ENCODE data around the gene AEBP1. TPM values are rescaled to one million over a fixed set of nuclear protein-coding genes. Genes with fewer than 3 reads are reported as not detected.

Gene AEBP1
- total RNA-seq, 2 experiments from 2014 or later = 13.0 to 15.7 TPM

DNA sequence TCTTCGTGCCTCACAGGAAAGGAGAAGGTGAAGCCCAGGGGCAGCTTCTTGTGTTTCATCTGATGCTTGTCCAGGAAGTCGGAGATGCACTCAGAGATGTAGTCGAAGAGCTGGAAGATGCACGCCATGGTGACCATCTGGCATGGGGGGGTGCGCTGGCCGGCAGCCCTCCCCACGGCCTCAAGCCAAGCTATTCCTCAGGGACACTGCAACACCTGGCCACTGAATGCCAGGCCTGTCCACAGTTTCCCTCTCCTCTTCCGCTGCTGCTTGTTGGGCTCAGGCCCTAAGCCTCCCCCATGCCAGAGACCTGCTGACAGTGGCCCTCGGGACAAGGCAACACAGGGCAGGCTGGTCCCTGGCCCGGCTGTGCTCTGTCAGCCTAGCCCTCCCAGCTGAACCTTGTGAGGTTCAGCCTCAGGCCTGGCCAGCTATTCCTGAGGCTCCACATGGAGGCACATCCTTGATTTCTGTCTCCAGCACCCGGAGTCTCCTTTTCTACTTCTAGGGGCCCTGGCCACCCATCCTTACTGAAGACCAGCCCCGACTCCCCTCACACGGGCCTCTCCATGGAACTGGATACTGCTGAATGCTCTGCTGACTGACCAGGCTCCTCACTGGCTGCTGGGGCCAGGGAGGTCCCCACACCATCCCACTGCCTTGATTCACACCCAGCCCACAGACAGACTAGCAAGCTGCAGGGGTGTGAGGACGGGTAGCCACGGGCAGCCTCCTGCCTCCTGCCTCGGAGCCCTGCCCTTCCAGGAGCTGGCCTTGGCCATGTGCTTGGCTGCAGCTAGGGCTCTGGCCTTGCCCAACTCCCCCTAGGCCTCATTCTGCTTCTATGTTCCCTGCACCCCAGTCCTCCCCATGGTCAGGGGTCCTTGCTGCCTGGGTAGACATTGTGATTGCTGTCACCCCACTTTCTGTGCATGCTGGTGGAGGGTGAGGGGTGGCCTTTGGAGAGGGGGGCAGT, 47.1 kb downstream of the AEBP1 start:
- Mint-ChIP-seq H3K4me1 (ENCODE audit: low read depth) (peaks cover 2% of the 10 kb centered on the region), H3K27ac (no peak overlapping the region), H3K4me3 (no peak overlapping the region), H3K36me3 (ENCODE audit: low read depth) (no peaks in the 10 kb centered on the region), H3K9me3 (ENCODE audit: insufficient read depth) (no peaks in the 10 kb centered on the region), H3K27me3 (ENCODE audit: low read depth) (peaks cover 9% of the 10 kb centered on the region)
- DNase-seq (no peak), ATAC-seq (no peak)
- POLR2A ChIA-PET = no interaction called here
- CTCF ChIA-PET = no interaction called here

- no peak for ATAC-seq
- ChIA-PET POLR2A (no interaction called here), CTCF (no interaction called here)
- H3K4me1 Mint-ChIP-seq (ENCODE audit: low read depth) = no peaks in the 10 kb centered on the region
- DNase-seq = no peak
- peaks cover 5% of the 10 kb centered on the region for H3K27me3 Mint-ChIP-seq (ENCODE audit: low read depth)
- no peak overlapping the region for H3K27ac Mint-ChIP-seq
- no peaks in the 10 kb centered on the region for H3K9me3 Mint-ChIP-seq (ENCODE audit: insufficient read depth)
- no peak overlapping the region for H3K4me3 Mint-ChIP-seq
- no peaks in the 10 kb centered on the region for H3K36me3 Mint-ChIP-seq (ENCODE audit: low read depth)
Observed at GRCh38 chr7:44151956-44152355, 47.8 kb downstream of the AEBP1 start.

DNA sequence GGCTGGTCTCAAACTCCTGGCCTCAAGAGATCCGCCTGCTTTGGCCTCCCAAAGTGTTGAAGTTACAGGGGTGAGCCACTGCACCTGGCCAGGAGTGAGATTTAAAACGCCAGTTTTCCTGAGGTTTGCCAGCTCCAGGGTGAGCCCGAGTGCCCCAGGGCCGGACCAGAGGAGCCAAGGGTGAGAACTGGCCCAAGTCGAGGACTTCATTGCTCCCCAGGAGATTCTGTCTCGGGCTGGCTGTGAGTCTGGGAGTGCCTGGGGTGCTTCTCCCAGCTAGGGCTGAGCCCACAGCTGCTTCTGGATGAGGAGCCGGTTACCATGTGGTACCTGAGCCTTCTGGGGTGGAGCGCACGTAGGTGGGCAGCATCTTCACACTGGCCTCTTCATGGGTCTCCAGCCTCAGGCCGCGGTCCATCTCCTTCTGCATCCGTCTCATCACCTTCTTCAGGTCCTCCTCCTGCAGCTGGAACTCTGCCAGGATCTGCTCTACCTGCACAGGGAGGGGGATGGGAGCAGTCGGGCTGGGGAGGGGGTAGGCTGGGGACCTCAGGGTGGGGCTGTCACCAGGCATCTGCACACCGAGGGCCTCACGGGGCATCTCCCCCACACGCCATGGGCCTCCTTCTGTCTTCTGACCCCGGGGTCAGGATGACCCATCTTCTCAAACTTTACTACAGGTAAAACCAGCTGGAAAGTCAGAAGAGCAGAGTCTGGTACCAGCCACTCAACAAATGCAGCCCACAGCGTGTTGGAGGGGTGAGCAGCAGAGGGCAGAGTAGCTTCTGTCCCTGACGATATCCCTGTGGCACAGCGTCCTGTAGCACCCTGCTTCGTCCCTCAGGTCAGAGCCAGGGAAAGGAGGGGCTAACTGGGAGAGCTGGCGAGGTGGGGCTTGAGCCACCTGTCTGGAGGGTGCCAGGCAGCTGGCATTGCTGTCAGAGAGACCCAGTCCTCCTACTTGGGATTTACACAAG, 49.1 kb downstream of the AEBP1 start:
- DNase-seq = no peak
- Mint-ChIP-seq H3K4me3 (no peak overlapping the region), H3K36me3 (ENCODE audit: low read depth) (no peaks in the 10 kb centered on the region), H3K27ac (no peak overlapping the region), H3K27me3 (ENCODE audit: low read depth) (peaks cover 2% of the 10 kb centered on the region), H3K9me3 (ENCODE audit: insufficient read depth) (no peaks in the 10 kb centered on the region), H3K4me1 (ENCODE audit: low read depth) (no peaks in the 10 kb centered on the region)
- no peak for ATAC-seq
- POLR2A ChIA-PET = no interaction called here
- CTCF ChIA-PET = no interaction called here

DNA sequence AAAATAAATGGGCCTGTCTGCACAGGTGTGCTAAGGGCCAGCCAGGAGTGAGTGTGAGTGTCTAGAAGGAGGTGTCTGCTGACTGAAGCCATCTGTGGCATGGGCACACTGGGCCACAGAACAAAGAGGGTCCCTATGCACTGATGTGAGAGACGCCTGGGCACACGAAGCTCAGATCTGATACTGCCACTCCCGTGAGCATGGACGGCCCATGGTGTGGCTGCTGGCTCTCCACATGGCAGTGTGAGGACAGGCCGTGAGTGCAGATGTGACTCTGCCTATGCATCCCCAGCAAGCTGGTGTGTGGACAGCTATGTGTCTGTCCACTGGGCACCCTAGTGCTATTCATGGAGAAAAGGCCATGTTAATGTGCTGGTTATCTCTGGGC, 49.8 kb downstream of the AEBP1 start:
- DNase-seq (no peak), ATAC-seq (no peak)
- ChIA-PET POLR2A (interaction anchor here (0.6 kb wide), 1 partner anchor 32 kb away, joined by 3 read pairs; no protein-coding TSS in a partner anchor), CTCF (interaction anchor here (0.7 kb wide), 1 partner anchor 45 kb away, joined by 3 read pairs; no protein-coding TSS in a partner anchor)
- Mint-ChIP-seq H3K4me1 (ENCODE audit: low read depth) (no peaks in the 10 kb centered on the region), H3K27me3 (ENCODE audit: low read depth) (peaks cover 2% of the 10 kb centered on the region), H3K36me3 (ENCODE audit: low read depth) (no peaks in the 10 kb centered on the region), H3K27ac (no peak overlapping the region), H3K4me3 (no peak overlapping the region), H3K9me3 (ENCODE audit: insufficient read depth) (no peaks in the 10 kb centered on the region)

DNA sequence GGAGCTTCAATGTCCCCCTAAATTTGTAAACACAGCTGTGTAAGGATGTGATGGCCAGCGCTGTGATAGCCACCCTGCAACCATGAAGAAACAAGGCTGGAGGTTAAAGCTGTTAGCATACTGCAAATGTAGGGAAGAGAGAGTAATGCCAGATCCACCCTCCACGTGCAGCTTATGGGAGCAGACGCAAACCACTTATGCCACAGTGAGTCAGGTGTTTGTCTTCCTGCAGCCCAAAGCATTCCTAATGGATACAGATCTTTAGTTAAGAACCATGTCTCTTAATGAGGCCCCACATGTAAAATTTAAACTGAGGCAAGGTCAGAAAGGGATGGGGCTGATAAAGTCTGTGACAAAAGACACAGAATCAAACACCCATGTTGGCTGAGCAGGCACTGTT, 50.6 kb downstream of the AEBP1 start:
- POLR2A ChIA-PET = interaction anchor here (0.6 kb wide), 1 partner anchor 32 kb away, joined by 3 read pairs; no protein-coding TSS in a partner anchor
- Mint-ChIP-seq H3K4me3 (no peak overlapping the region), H3K27me3 (ENCODE audit: low read depth) (peaks cover 2% of the 10 kb centered on the region), H3K9me3 (ENCODE audit: insufficient read depth) (no peaks in the 10 kb centered on the region), H3K36me3 (ENCODE audit: low read depth) (no peaks in the 10 kb centered on the region), H3K27ac (no peak overlapping the region), H3K4me1 (ENCODE audit: low read depth) (no peaks in the 10 kb centered on the region)
- DNase-seq (no peak), ATAC-seq (no peak)
- CTCF ChIA-PET = no interaction called here

DNA sequence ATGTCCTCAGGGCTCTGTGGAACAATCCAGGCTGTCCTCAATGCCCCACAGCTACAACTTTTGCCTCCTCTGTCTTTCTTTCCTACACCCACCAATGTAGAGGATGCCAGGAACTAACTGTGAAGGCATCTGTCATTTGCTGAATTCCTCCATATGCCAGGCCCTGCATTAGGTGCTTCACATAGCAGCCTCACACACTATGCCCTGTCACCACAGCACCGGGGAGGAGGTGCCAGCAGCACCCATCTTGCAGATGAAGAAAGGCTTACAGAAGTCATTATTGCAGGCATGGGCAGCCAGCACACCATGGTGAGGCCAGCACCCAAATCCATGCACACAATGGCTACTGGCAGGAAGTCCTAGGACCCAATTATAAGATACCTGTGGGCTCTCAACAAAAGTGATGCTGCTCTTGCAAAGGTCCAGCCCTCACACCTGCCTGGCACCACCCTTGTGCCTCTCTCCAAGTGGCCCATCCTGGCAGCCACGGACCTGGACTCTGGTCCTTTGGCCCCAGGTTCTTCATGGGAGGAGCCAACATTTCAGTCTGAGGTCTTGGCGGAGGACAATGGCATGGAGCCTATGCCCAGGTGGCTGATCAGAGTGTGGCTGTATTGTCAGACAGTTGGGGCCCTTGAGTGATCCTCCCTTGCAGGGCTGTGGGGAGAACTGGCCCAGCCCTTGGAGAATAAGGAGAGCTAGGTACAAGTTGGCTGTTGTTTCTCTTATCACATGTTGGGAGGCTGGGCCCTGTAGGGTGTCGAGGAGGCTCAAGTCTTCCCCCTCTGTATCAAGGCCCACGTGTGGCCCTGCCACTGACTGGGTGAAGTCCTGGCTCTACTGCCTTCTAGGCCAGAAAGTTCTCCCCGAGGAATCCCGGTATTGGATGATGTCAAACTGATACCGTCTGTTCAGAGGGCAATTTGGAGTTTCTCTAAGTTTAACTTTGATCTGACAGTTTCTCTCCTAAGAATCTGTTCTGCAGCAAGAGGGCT, 51.3 kb downstream of the AEBP1 start:
- DNase-seq = no peak
- H3K4me1 Mint-ChIP-seq (ENCODE audit: low read depth) = no peaks in the 10 kb centered on the region
- POLR2A ChIA-PET = no interaction called here

GRCh38 chr7:44156453-44157010, 52.4 kb downstream of the AEBP1 start:
- ATAC-seq = no peak
- Mint-ChIP-seq H3K4me1 (ENCODE audit: low read depth) (no peaks in the 10 kb centered on the region), H3K27ac (no peak overlapping the region), H3K9me3 (ENCODE audit: insufficient read depth) (no peaks in the 10 kb centered on the region), H3K36me3 (ENCODE audit: low read depth) (no peaks in the 10 kb centered on the region), H3K4me3 (no peak overlapping the region), H3K27me3 (ENCODE audit: low read depth) (peaks cover 2% of the 10 kb centered on the region)
- POLR2A ChIA-PET = no interaction called here
- CTCF ChIA-PET = no interaction called here
- DNase-seq = no peak

More for the DNA sequence above, 51.3 kb downstream of the AEBP1 start:
- CTCF ChIA-PET = no interaction called here
- Mint-ChIP-seq H3K9me3 (ENCODE audit: insufficient read depth) (no peaks in the 10 kb centered on the region), H3K27me3 (ENCODE audit: low read depth) (peaks cover 2% of the 10 kb centered on the region), H3K4me3 (no peak overlapping the region), H3K27ac (no peak overlapping the region), H3K36me3 (ENCODE audit: low read depth) (no peaks in the 10 kb centered on the region)
- ATAC-seq = no peak

GRCh38 chr7:44157116-44158080, 53.3 kb downstream of the AEBP1 start:
- POLR2A ChIA-PET = no interaction called here

DNA sequence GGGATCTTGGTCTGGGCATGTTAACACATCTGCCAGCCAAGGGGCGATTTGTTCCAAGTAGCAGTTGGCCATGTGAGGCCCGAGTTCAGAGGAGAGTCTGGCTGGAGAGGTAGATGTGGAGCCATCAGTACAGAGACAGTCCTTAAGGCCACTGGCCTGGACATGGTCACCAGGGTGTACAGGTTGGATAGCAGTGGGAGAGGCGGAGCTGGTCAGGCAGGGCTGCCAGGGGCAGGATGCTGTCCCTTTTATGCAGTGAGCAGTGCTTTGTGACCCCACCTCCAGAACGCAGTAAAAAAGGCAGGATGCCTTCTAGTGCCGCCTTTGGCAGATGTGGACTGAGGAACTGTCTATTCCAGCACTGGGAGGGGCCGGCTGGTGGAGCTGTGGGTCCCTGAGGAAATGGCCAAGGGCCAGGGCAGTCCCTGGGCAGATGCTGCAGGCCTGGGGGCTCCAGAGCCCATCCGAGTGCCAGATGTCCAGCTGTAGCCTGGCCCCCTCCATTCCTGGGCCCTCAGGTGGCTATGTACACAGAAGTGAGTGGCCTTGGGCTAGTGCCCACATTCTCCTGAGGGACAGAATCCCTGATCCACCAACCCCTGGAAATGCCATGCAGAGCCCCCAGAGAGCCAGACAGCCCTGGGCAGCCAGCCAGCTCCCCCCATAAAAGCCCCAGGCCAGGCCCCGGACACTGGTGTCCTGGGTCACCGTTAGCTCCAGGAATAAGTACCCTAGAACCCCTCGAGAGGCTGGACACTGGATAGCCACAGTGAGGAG, 54.1 kb downstream of the AEBP1 start:
- ChIA-PET CTCF (no interaction called here), POLR2A (no interaction called here)
- Mint-ChIP-seq H3K4me3 (no peak overlapping the region), H3K4me1 (ENCODE audit: low read depth) (no peaks in the 10 kb centered on the region), H3K9me3 (ENCODE audit: insufficient read depth) (no peaks in the 10 kb centered on the region), H3K36me3 (ENCODE audit: low read depth) (no peaks in the 10 kb centered on the region), H3K27ac (no peak overlapping the region), H3K27me3 (ENCODE audit: low read depth) (peaks cover 7% of the 10 kb centered on the region)
- DNase-seq (no peak), ATAC-seq (no peak)

More at GRCh38 chr7:44157116-44158080, 53.3 kb downstream of the AEBP1 start:
- H3K36me3 Mint-ChIP-seq (ENCODE audit: low read depth) = no peaks in the 10 kb centered on the region
- no peak for DNase-seq
- no peak for ATAC-seq
- peaks cover 2% of the 10 kb centered on the region for H3K27me3 Mint-ChIP-seq (ENCODE audit: low read depth)
- H3K9me3 Mint-ChIP-seq (ENCODE audit: insufficient read depth) = no peaks in the 10 kb centered on the region
- CTCF ChIA-PET = no interaction called here
- H3K27ac Mint-ChIP-seq = no peak overlapping the region
- H3K4me1 Mint-ChIP-seq (ENCODE audit: low read depth) = no peaks in the 10 kb centered on the region
- H3K4me3 Mint-ChIP-seq = no peak overlapping the region

All from activated CD8-positive, alpha-beta T cell treated with anti-CD3 and anti-CD28 coated beads, Interleukin-2, amount 10 ng/mL, durations not matched to agents 7 days and 5 days (primary cell).